Dendritic cell treated with granulocyte-macrophage colony-stimulating factor and Interleukin-4, amounts not matched to agents 40 ng/mL and 50 ng/mL, for 4 days (primary cell): ENCODE data around the gene ARAF.
"Not testable (repeated sequence)": the region's sequence is repeated elsewhere in the genome, so short reads cannot be mapped to it uniquely, and the experiment has no call there.

ENCODE experiments used
- H3K27ac Mint-ChIP-seq: one replicate; pipeline ENCODE4 v1.8.0; 2022; ENCODE audit warnings: mild to moderate bottlenecking, mixed read lengths
- H3K27me3 Mint-ChIP-seq: one replicate; pipeline ENCODE4 v1.8.0; 2022; ENCODE audit warnings: mild to moderate bottlenecking, mixed read lengths
- H3K36me3 Mint-ChIP-seq: one replicate; pipeline ENCODE4 v1.8.0; 2022; ENCODE audit warnings: low read depth, mixed read lengths
- H3K4me1 Mint-ChIP-seq: one replicate; pipeline ENCODE4 v1.8.0; 2022; ENCODE audit warnings: low read depth, mixed read lengths
- H3K4me3 Mint-ChIP-seq: one replicate; pipeline ENCODE4 v1.8.0; 2022; ENCODE audit warnings: mild to moderate bottlenecking, moderate library complexity, mixed read lengths
- H3K9me3 Mint-ChIP-seq: one replicate; pipeline ENCODE4 v1.8.0; 2022; ENCODE audit warnings: mixed read lengths
- intact Hi-C: fragments of 100-400 bp; cut with micrococcal nuclease; formaldehyde crosslinking; loops from one replicate; pipeline ENCODE4 v1.15.0; 2022

Gene ARAF

GRCh38 chrX:47560934-47561658 is at the start of gene ARAF:
TSS of gene ARAF (plus strand) at chrX:47561205. CDS start at chrX:47562968, 1,763 bp downstream.
- Mint-ChIP-seq H3K27ac (peak within 1 kb of the TSS; percentile 96), H3K4me3 (peak within 1 kb of the TSS; percentile 89)

GRCh38 chrX:47512383-47512782 is 48.6 kb upstream of the ARAF start:
- Mint-ChIP-seq H3K4me1 (peaks cover 37% of the 10 kb centered on the region), H3K27me3 (peaks cover 21% of the 10 kb centered on the region)
- intact Hi-C loops, H3K36me3 Mint-ChIP-seq, H3K4me3 Mint-ChIP-seq, H3K9me3 Mint-ChIP-seq, H3K27ac Mint-ChIP-seq: not testable (repeated sequence)

More at GRCh38 chrX:47560934-47561658, at the start of gene ARAF:
- Mint-ChIP-seq H3K4me1 (peaks cover 44% of the 10 kb centered on the region), H3K9me3 (no peaks in the 10 kb centered on the region), H3K27me3 (no peaks in the 10 kb centered on the region), H3K36me3 (peaks cover 50% of the 10 kb centered on the region)
- intact Hi-C loops = loop anchor here (5.0 to 10.0 kb wide), 2 partner anchors 76 to 464 kb away; no protein-coding TSS in a partner anchor

GRCh38 chrX:47513034-47513965 is 47.7 kb upstream of the ARAF start:
- Mint-ChIP-seq H3K4me1 (peaks cover 35% of the 10 kb centered on the region), H3K27me3 (peaks cover 21% of the 10 kb centered on the region), H3K4me3 (peak overlapping the region; percentile 62)
- H3K27ac Mint-ChIP-seq, intact Hi-C loops, H3K9me3 Mint-ChIP-seq, H3K36me3 Mint-ChIP-seq: not testable (repeated sequence)

DNA sequence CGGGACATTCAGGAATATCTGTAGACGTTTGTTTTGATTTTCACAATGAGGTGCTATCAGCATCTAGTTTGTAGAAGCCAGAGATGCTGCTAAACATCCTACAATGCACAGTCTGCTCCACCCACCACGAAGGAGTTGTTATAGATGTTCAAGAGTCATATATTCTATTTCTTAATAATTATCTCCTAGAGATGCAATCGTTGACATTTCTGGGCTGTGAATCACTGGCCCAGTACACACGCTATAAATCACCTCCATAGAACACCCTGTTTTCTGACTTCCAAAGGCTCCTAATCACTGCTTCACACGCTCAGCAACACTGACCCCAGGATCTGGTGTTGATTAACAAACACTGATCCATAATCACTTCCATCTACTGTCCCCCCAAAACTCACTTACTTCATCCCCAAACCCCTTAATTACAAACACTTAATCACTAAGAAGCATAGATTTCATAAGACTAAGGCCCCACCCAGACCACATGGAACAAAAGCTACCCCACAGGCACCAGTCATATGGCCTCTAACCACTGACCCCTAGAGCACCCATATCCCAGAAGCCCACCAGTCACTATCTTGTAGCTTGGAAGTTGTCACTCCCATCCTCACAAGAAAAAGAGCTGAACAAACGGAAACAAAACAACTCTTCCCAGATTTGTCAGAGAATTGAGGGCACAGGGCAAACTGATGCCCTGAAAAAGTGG is 46.3 kb upstream of the ARAF start:
- no peak overlapping the region for H3K4me3 Mint-ChIP-seq
- intact Hi-C loops = no loop called here

GRCh38 chrX:47515941-47516665 is 44.9 kb upstream of the ARAF start:
- Mint-ChIP-seq H3K36me3 (no peaks in the 10 kb centered on the region), H3K9me3 (no peaks in the 10 kb centered on the region), H3K27me3 (peaks cover 14% of the 10 kb centered on the region), H3K4me3 (no peak overlapping the region), H3K27ac (no peak overlapping the region), H3K4me1 (peaks cover 34% of the 10 kb centered on the region)
- intact Hi-C loops = no loop called here

More for the DNA sequence above, 46.3 kb upstream of the ARAF start:
- no peaks in the 10 kb centered on the region for H3K9me3 Mint-ChIP-seq
- H3K4me1 Mint-ChIP-seq = peaks cover 34% of the 10 kb centered on the region
- no peak overlapping the region for H3K27ac Mint-ChIP-seq
- peaks cover 14% of the 10 kb centered on the region for H3K27me3 Mint-ChIP-seq
- no peaks in the 10 kb centered on the region for H3K36me3 Mint-ChIP-seq

GRCh38 chrX:47518144-47518543 is 42.9 kb upstream of the ARAF start:
- no peaks in the 10 kb centered on the region for H3K9me3 Mint-ChIP-seq
- no peaks in the 10 kb centered on the region for H3K36me3 Mint-ChIP-seq
- peaks cover 14% of the 10 kb centered on the region for H3K27me3 Mint-ChIP-seq
- intact Hi-C loops = no loop called here
- H3K27ac Mint-ChIP-seq = no peak overlapping the region
- no peak overlapping the region for H3K4me3 Mint-ChIP-seq
- H3K4me1 Mint-ChIP-seq = peaks cover 27% of the 10 kb centered on the region

DNA sequence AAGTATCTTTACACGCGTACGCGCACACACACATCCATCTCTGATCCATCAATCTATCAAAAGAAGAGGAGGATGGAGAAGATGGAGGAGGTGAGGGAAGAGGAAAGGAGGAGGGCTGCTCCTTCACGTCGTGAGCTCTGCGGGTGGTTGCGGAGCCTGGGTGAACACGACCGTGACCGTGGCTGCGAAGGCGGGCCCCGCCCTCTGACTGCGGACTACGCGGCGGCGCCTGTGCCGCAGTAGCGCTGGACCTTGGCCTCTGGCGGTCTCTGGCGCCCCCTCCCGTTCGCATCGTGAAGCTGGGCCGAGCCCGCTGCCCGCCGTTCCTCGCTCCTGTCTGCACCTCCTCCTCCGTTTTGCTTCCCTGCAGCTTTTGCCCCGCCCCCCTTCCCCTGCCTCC is 37.7 kb upstream of the ARAF start:
- no peak overlapping the region for H3K27ac Mint-ChIP-seq
- peaks cover 10% of the 10 kb centered on the region for H3K27me3 Mint-ChIP-seq
- intact Hi-C loops = loop anchor here (1.0 to 5.0 kb wide), 3 partner anchors 26 to 330 kb away; partner anchors contain the start of gene UBA1
- H3K4me1 Mint-ChIP-seq = peaks cover 3% of the 10 kb centered on the region
- no peaks in the 10 kb centered on the region for H3K36me3 Mint-ChIP-seq
- H3K9me3 Mint-ChIP-seq = no peaks in the 10 kb centered on the region
- H3K4me3 Mint-ChIP-seq = peak overlapping the region; percentile 65

DNA sequence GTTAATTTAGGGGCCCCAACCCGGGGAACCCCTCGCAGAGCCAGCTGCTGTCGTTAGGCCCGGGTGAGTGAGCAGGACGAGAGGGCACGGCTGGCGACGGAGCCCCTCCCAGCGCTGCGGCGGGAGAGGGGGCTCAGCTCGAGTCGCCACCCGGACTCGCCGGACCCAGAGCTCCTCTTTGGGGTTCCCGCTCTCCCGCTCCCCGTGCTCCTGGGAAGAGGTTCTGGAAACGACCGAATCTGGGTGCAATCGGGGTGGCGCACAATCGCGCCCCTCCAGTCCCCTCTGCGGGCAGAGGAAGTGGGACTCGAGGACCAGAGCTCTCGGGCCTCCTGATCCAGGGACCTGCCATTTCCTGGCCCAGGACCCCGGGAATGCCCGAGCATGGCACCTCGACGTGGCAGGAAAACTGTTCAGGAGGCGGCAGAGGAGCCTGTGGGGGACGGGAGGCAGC is 37.3 kb upstream of the ARAF start:
- intact Hi-C loops = loop anchor here (1.0 to 5.0 kb wide), 3 partner anchors 26 to 330 kb away; partner anchors contain the start of gene UBA1
- Mint-ChIP-seq H3K9me3 (no peaks in the 10 kb centered on the region), H3K4me1 (no peaks in the 10 kb centered on the region), H3K36me3 (no peaks in the 10 kb centered on the region), H3K4me3 (peak overlapping the region; percentile 65), H3K27me3 (peaks cover 10% of the 10 kb centered on the region), H3K27ac (no peak overlapping the region)

- Mint-ChIP-seq H3K27ac (no peak overlapping the region), H3K4me3 (no peak overlapping the region), H3K9me3 (no peaks in the 10 kb centered on the region), H3K27me3 (peaks cover 4% of the 10 kb centered on the region), H3K4me1 (peaks cover 8% of the 10 kb centered on the region), H3K36me3 (no peaks in the 10 kb centered on the region)
- intact Hi-C loops = no loop called here
These were observed 31.5 kb upstream of the ARAF start for GRCh38 chrX:47529548-47529947.

- no peak overlapping the region for H3K4me3 Mint-ChIP-seq
- H3K27ac Mint-ChIP-seq = no peak overlapping the region
- no peaks in the 10 kb centered on the region for H3K9me3 Mint-ChIP-seq
- H3K36me3 Mint-ChIP-seq = no peaks in the 10 kb centered on the region
- intact Hi-C loops = no loop called here
- H3K27me3 Mint-ChIP-seq = no peaks in the 10 kb centered on the region
- peaks cover 8% of the 10 kb centered on the region for H3K4me1 Mint-ChIP-seq
These were observed 31.0 kb upstream of the ARAF start for GRCh38 chrX:47530049-47530448.

DNA sequence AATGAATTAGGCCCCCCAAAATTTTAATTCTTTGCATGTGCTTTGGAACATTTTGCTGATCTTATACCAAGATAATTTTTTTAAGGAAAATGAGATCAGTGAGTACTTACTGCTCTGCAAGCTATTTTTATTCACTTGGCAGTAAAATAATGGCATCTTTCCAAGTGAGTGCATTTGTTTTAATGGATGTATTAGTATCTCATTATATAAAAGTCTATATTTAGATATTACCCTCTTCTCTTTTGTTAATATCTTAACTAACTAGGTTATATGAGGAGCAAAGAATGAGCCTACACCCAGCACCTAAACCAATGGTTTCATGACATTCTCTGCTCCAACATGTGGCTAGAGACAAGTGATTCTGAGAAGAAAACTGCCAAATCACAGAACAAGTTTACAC is 21.1 kb upstream of the ARAF start:
- Mint-ChIP-seq H3K27ac (no peak overlapping the region), H3K4me3 (no peak overlapping the region), H3K27me3 (no peaks in the 10 kb centered on the region), H3K9me3 (no peaks in the 10 kb centered on the region), H3K36me3 (no peaks in the 10 kb centered on the region), H3K4me1 (no peaks in the 10 kb centered on the region)
- intact Hi-C loops = no loop called here

GRCh38 chrX:47540754-47541538 is 20.1 kb upstream of the ARAF start:
- Mint-ChIP-seq H3K9me3 (no peaks in the 10 kb centered on the region), H3K4me1 (peaks cover 6% of the 10 kb centered on the region), H3K27ac (no peak overlapping the region), H3K27me3 (no peaks in the 10 kb centered on the region), H3K36me3 (no peaks in the 10 kb centered on the region), H3K4me3 (no peak overlapping the region)
- intact Hi-C loops = no loop called here
